ENCODE results near the gene S100A2. TPM values are rescaled to one million over a fixed set of nuclear protein-coding genes. Genes with fewer than 3 reads are reported as not detected.

S100A2 gene
- total RNA-seq, 1 donor from 2014 or later: 15.4 TPM

DNA sequence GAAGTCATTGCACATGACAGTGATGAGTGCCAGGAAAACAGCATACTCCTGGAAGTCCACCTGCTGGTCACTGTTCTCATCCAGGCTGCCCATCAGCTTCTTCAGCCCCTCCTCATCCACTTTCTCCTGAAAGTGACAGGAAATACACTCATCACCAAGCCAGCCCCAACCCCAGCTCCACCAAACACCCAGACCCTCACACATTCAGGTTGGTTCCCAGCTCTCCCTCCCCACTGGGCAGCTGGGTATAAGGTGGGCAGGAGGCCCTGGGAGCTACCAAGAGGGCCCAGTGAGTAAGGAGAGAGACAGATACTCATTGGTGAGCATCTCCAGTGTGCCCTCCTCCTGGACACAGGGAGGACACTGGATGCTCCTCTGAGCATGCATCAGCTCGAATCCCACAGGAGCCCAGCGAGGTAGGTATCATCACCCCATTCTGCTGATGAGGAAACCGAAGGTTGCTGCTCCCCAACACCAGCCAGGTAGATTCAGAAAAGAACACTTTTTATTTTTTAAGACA is 4.1 kb downstream of the S100A2 start:
- Mint-ChIP-seq H3K36me3 (ENCODE audit: low read depth) (no peaks in the 10 kb centered on the region), H3K4me3 (ENCODE audit: unreplicated experiment) (no peak overlapping the region), H3K27me3 (ENCODE audit: low read depth) (no peaks in the 10 kb centered on the region), H3K9me3 (ENCODE audit: low read depth) (no peaks in the 10 kb centered on the region), H3K4me1 (ENCODE audit: low read depth) (peaks cover 28% of the 10 kb centered on the region), H3K27ac (ENCODE audit: unreplicated experiment) (peak overlapping the region; percentile 41)
- TF ChIP-seq, protein P1, sequence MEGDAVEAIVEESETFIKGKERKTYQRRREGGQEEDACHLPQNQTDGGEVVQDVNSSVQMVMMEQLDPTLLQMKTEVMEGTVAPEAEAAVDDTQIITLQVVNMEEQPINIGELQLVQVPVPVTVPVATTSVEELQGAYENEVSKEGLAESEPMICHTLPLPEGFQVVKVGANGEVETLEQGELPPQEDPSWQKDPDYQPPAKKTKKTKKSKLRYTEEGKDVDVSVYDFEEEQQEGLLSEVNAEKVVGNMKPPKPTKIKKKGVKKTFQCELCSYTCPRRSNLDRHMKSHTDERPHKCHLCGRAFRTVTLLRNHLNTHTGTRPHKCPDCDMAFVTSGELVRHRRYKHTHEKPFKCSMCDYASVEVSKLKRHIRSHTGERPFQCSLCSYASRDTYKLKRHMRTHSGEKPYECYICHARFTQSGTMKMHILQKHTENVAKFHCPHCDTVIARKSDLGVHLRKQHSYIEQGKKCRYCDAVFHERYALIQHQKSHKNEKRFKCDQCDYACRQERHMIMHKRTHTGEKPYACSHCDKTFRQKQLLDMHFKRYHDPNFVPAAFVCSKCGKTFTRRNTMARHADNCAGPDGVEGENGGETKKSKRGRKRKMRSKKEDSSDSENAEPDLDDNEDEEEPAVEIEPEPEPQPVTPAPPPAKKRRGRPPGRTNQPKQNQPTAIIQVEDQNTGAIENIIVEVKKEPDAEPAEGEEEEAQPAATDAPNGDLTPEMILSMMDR (IDR thresholded peaks at IDR 0.05): no peak
- no peak for DNase-seq (ENCODE audit: low spot score)

DNA sequence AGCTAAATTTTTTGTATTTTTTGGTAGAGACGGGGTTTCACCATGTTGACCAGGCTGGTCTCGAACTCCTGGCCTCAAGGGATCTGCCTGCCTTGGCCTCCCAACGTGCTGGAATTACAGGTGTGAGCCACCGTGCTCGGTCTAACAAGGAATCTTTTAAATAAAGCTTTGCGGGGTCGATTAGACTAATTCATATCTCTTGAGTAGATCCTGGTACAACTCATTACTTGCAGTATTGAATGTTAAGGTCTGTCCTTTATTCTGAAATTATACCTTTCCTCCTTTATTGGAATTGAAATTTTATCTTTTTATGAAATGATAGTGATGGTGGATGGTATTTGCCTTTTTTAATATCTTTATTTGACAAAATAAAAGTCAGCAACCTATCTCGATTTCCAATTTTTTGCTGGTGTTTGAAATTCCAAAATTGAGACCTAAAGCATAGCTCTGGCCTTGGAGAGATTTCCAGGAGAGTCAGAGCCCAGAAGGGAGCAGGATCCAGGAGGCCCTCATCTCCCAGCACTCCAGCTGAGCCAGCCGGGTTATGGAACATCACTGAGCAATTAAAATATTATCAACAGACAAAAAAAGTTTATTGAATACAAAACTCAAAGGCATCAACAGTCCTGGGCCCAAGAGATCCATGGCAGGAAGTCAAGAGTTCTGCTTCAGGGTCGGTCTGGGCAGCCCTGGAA is 4.7 kb downstream of the S100A2 start:
- no peak overlapping the region for H3K4me3 Mint-ChIP-seq (ENCODE audit: unreplicated experiment)
- DNase-seq (ENCODE audit: low spot score): no peak
- H3K27me3 Mint-ChIP-seq (ENCODE audit: low read depth): no peaks in the 10 kb centered on the region
- TF ChIP-seq, protein P1 (IDR thresholded peaks at IDR 0.05): no peak
- H3K4me1 Mint-ChIP-seq (ENCODE audit: low read depth): peaks cover 23% of the 10 kb centered on the region
- H3K36me3 Mint-ChIP-seq (ENCODE audit: low read depth): no peaks in the 10 kb centered on the region
- peak overlapping the region; percentile 17 for H3K27ac Mint-ChIP-seq (ENCODE audit: unreplicated experiment)
- no peaks in the 10 kb centered on the region for H3K9me3 Mint-ChIP-seq (ENCODE audit: low read depth)

GRCh38 chr1:153560241-153560640 is 5.4 kb downstream of the S100A2 start:
- Mint-ChIP-seq H3K4me1 (ENCODE audit: low read depth) (peaks cover 17% of the 10 kb centered on the region), H3K27ac (ENCODE audit: unreplicated experiment) (no peak overlapping the region), H3K4me3 (ENCODE audit: unreplicated experiment) (no peak overlapping the region), H3K27me3 (ENCODE audit: low read depth) (no peaks in the 10 kb centered on the region), H3K36me3 (ENCODE audit: low read depth) (no peaks in the 10 kb centered on the region), H3K9me3 (ENCODE audit: low read depth) (no peaks in the 10 kb centered on the region)
- DNase-seq (ENCODE audit: low spot score): no peak
- TF ChIP-seq, protein P1 (IDR thresholded peaks at IDR 0.05): no peak

DNA sequence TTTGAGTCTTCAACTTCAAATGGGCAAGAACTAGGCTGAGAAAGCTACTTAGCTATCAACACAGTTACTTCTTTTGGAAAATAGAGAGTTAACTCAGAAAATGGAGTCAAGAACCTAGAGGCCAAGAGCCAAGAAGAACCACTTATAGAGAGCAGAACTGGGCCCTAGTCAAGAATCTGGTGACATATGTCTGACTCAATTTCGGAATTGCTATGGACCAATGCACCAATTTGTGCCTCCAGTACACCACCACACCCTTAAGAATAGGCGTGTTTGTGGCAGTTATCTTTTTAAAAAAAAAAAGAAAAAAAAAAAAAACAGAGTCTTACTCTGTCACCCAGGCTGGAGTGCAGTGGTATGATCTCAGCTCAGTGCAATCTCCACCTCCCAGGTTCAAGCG is 7.8 kb downstream of the S100A2 start:
- no peaks in the 10 kb centered on the region for H3K9me3 Mint-ChIP-seq (ENCODE audit: low read depth)

DNA sequence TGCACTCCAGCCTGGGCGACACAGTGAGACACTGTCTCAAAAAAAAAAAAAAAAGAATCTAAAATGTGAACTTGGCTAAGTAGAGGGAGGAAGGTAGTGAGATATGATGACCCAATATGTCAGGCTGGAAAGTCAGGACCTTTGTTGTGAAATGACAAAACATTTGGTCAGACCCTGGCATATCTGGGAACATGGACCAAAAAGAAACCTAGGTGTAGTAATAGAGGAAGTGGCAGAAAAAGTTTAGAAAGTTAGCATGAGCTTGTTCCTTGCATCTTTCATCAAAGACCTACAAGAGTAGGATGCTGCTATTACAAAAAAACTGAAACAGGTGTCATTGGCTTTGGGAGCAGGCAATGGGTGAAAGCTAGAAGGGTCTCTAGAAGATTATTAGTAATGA is 9.3 kb downstream of the S100A2 start:
- H3K27me3 Mint-ChIP-seq (ENCODE audit: low read depth): no peaks in the 10 kb centered on the region
- no peaks in the 10 kb centered on the region for H3K36me3 Mint-ChIP-seq (ENCODE audit: low read depth)
- no peak overlapping the region for H3K4me3 Mint-ChIP-seq (ENCODE audit: unreplicated experiment)
- H3K4me1 Mint-ChIP-seq (ENCODE audit: low read depth): peaks cover 19% of the 10 kb centered on the region
- H3K27ac Mint-ChIP-seq (ENCODE audit: unreplicated experiment): no peak overlapping the region
- no peaks in the 10 kb centered on the region for H3K9me3 Mint-ChIP-seq (ENCODE audit: low read depth)
- TF ChIP-seq, protein P1 (IDR thresholded peaks at IDR 0.05): no peak
- DNase-seq (ENCODE audit: low spot score): no peak

More for the DNA sequence above, 7.8 kb downstream of the S100A2 start:
- peaks cover 22% of the 10 kb centered on the region for H3K4me1 Mint-ChIP-seq (ENCODE audit: low read depth)
- no peak for DNase-seq (ENCODE audit: low spot score)
- no peak overlapping the region for H3K27ac Mint-ChIP-seq (ENCODE audit: unreplicated experiment)
- H3K27me3 Mint-ChIP-seq (ENCODE audit: low read depth): no peaks in the 10 kb centered on the region
- no peak overlapping the region for H3K4me3 Mint-ChIP-seq (ENCODE audit: unreplicated experiment)
- TF ChIP-seq, protein P1 (IDR thresholded peaks at IDR 0.05): no peak
- H3K36me3 Mint-ChIP-seq (ENCODE audit: low read depth): no peaks in the 10 kb centered on the region
